Lower leg skin (tissue), 3 donors: ENCODE data around the gene KLHL34.

Source experiments
- POLR2A ChIP-seq, 2 donors: fragments of 450-650 bp; IDR thresholded peaks; one replicate each; pipeline ENCODE4 v1.6.1; 2016 to 2017; ENCODE audit warnings: antibody characterized with exemption in 2 of 2, mild to moderate bottlenecking in 1 of 2, moderate library complexity in 1 of 2
- TF ChIP-seq, protein P1 (sequence below), 3 donors: fragments of 450-650 bp; IDR thresholded peaks; one replicate each; pipeline ENCODE4 v1.5.1; 2016; ENCODE audit warnings: antibody characterized with exemption in 3 of 3, mild to moderate bottlenecking in 3 of 3, moderate library complexity in 2 of 3

DNA sequence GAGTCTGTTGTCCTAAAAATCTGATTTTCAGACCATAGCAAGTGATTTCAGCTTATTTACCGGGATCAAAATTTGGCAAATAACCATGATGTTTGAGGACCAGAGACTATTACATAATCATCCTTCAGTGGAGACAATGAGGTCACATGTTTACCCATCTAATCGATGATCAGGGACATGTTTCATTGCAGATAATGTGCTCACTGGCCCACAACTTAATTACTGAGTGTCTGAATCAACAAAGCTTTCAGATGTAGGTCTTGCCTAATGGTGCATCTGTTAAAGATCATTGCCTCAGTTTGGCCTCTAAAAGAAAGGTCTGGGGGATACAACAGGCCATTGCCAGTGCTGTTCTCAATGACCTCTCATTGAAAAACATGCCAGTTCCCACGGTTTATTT lies 42.8 kb upstream of the KLHL34 start:
- TF ChIP-seq, protein P1, sequence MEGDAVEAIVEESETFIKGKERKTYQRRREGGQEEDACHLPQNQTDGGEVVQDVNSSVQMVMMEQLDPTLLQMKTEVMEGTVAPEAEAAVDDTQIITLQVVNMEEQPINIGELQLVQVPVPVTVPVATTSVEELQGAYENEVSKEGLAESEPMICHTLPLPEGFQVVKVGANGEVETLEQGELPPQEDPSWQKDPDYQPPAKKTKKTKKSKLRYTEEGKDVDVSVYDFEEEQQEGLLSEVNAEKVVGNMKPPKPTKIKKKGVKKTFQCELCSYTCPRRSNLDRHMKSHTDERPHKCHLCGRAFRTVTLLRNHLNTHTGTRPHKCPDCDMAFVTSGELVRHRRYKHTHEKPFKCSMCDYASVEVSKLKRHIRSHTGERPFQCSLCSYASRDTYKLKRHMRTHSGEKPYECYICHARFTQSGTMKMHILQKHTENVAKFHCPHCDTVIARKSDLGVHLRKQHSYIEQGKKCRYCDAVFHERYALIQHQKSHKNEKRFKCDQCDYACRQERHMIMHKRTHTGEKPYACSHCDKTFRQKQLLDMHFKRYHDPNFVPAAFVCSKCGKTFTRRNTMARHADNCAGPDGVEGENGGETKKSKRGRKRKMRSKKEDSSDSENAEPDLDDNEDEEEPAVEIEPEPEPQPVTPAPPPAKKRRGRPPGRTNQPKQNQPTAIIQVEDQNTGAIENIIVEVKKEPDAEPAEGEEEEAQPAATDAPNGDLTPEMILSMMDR (IDR thresholded peaks at IDR 0.05), result no peak
- no peak for TF ChIP-seq POLR2A (IDR thresholded peaks at IDR 0.05)
